H1 (cell line): ENCODE measurements around the gene MT1F. TPM values are rescaled to one million over a fixed set of nuclear protein-coding genes. Genes with fewer than 3 reads are reported as not detected.

Source experiments
- CTCF ChIA-PET: fragments of 300-600 bp; sonication (Branson Sonifier 250); formaldehyde crosslinking; loops from one replicate; lab custom pipeline; 2021; ENCODE audit not compliant: partially characterized antibody; lab: Charles Lee
- POLR2A ChIA-PET: fragments of 300-600 bp; sonication (Branson Sonifier 250); formaldehyde crosslinking; loops from one replicate; lab custom pipeline; 2021; ENCODE audit warnings: inconsistent platforms; ENCODE audit not compliant: partially characterized antibody; lab: Charles Lee
- DNase-seq, 2 experiments: peaks; one replicate each; pipeline versions ENCODE4 v3.0.0 to v3.0.0-alpha.2; 2010 to 2022; ENCODE audit warnings: low spot score in 2 of 2, low read depth in 1 of 2, mixed read lengths in 1 of 2
- FAIRE-seq: peaks from 2 replicates; lab custom pipeline; 2011; peaks lifted over from hg19 to GRCh38; lab: Jason Lieb, UNC
- H2AFZ ChIP-seq: 2 replicates; pipeline ENCODE4 v1.8.1; 2012; ENCODE audit warnings: low read length, inconsistent platforms
- H2AK5ac ChIP-seq: 2 replicates; pipeline ENCODE4 v1.6.1; 2013; ENCODE audit warnings: low read depth, low read length
- H2BK120ac ChIP-seq: replicated peaks from 2 replicates; pipeline ENCODE3; 2013; ENCODE audit warnings: low read depth, low read length, inconsistent platforms
- H2BK12ac ChIP-seq: 2 replicates; pipeline ENCODE4 v1.6.1; 2013; ENCODE audit warnings: low read depth, low read length
- H2BK15ac ChIP-seq: 2 replicates; pipeline ENCODE4 v1.6.1; 2013; ENCODE audit warnings: low read length
- H2BK20ac ChIP-seq: 2 replicates; pipeline ENCODE4 v1.6.1; 2013; ENCODE audit warnings: low read length
- H2BK5ac ChIP-seq: 2 replicates; pipeline ENCODE4 v1.6.1; 2013; ENCODE audit warnings: low read depth, low read length
- H3K14ac ChIP-seq: 2 replicates; pipeline ENCODE4 v1.6.1; 2013; ENCODE audit warnings: inconsistent platforms; ENCODE audit not compliant: insufficient read length
- H3K18ac ChIP-seq: 2 replicates; pipeline ENCODE4 v1.6.1; 2013; ENCODE audit warnings: low read length; ENCODE audit errors: extremely low read depth
- H3K23ac ChIP-seq: 2 replicates; pipeline ENCODE4 v1.6.1; 2013; ENCODE audit warnings: inconsistent platforms; ENCODE audit not compliant: insufficient read length
- H3K23me2 ChIP-seq: 2 replicates; pipeline ENCODE4 v1.6.1; 2013; ENCODE audit warnings: low read depth, low read length
- H3K27ac ChIP-seq: 2 replicates; pipeline ENCODE4 v1.6.1; 2011; ENCODE audit warnings: low read depth, low read length, inconsistent platforms
- H3K27me3 ChIP-seq, 4 experiments: replicated peaks in 1 of 4; 1 replicate in 1 of 4; 2 replicates in 3 of 4; pipeline versions ENCODE4 v1.6.1 to v1.8.1; 2011 to 2013; ENCODE audit warnings: low read length in 3 of 4, mild to moderate bottlenecking in 3 of 4, inconsistent platforms in 2 of 4, mixed read lengths in 2 of 4, moderate library complexity in 1 of 4; ENCODE audit not compliant: control insufficient read depth in 3 of 4, insufficient read depth in 3 of 4; ENCODE audit errors: extremely low read depth in 1 of 4
- H3K36me3 ChIP-seq, 4 experiments: 2 replicates each; pipeline versions ENCODE4 v1.6.1 to v1.8.1; 2011 to 2013; ENCODE audit warnings: mild to moderate bottlenecking in 4 of 4, low read length in 3 of 4, moderate library complexity in 2 of 4, control low read depth in 1 of 4, inconsistent platforms in 1 of 4; ENCODE audit not compliant: insufficient read depth in 4 of 4, control insufficient read depth in 2 of 4
- H3K4ac ChIP-seq: replicated peaks from 2 replicates; pipeline ENCODE3; 2013; ENCODE audit warnings: low read length, low read depth, mixed read lengths, inconsistent platforms; ENCODE audit not compliant: insufficient read length
- H3K4me1 ChIP-seq, 4 experiments: replicated peaks in 1 of 4; 1 replicate in 1 of 4; 2 replicates in 3 of 4; pipeline versions ENCODE4 v1.6.1 to v1.8.1; 2011 to 2013; ENCODE audit warnings: low read length in 3 of 4, inconsistent platforms in 2 of 4, mixed read lengths in 1 of 4; ENCODE audit not compliant: insufficient read depth in 4 of 4, control insufficient read depth in 3 of 4
- H3K4me2 ChIP-seq, 2 experiments: 2 replicates each; pipeline versions ENCODE4 v1.6.1 to v1.8.1; 2011 to 2013; ENCODE audit warnings: low read depth in 2 of 2, low read length in 2 of 2, control low read depth in 1 of 2, inconsistent platforms in 1 of 2, mild to moderate bottlenecking in 1 of 2; ENCODE audit not compliant: insufficient read depth in 1 of 2
- H3K4me3 ChIP-seq, 4 experiments: fragments of 200-600, 300-600 bp in 1 of 4; sonication (generic), shearing (Covaris generic), sonication (Bioruptor Twin) in 1 of 4; 2 replicates each; pipeline versions ENCODE4 v1.5.1 to v1.8.1; 2011 to 2016; ENCODE audit warnings: low read length in 4 of 4, low read depth in 3 of 4, control low read depth in 2 of 4, inconsistent platforms in 2 of 4, mild to moderate bottlenecking in 2 of 4, mixed read lengths in 1 of 4, moderate library complexity in 1 of 4; ENCODE audit not compliant: insufficient read depth in 2 of 4; ENCODE audit errors: extremely low read depth in 1 of 4
- H3K56ac ChIP-seq: replicated peaks from 2 replicates; pipeline ENCODE3; 2013; ENCODE audit warnings: low read depth, mild to moderate bottlenecking, mixed read lengths, low read length, inconsistent platforms; ENCODE audit not compliant: insufficient read length
- H3K79me1 ChIP-seq: 2 replicates; pipeline ENCODE4 v1.6.1; 2013; ENCODE audit warnings: low read depth, low read length, control low read depth
- H3K79me2 ChIP-seq, 2 experiments: 2 replicates each; pipeline versions ENCODE4 v1.6.1 to v1.8.1; 2012 to 2013; ENCODE audit warnings: low read length in 2 of 2, mild to moderate bottlenecking in 2 of 2, inconsistent platforms in 1 of 2; ENCODE audit not compliant: insufficient read depth in 2 of 2, control insufficient read depth in 1 of 2
- H3K9ac ChIP-seq, 4 experiments: replicated peaks in 1 of 4; 1 replicate in 1 of 4; 2 replicates in 3 of 4; pipeline versions ENCODE4 v1.6.1 to v1.8.1; 2011 to 2013; ENCODE audit warnings: low read depth in 3 of 4, low read length in 3 of 4, control low read depth in 2 of 4, mild to moderate bottlenecking in 2 of 4, moderate library complexity in 2 of 4, inconsistent platforms in 1 of 4; ENCODE audit errors: extremely low read depth in 1 of 4
- H3K9me3 ChIP-seq, 2 experiments: 2 replicates each; pipeline versions ENCODE4 v1.6.1 to v1.8.1; 2012 to 2013; ENCODE audit warnings: mild to moderate bottlenecking in 2 of 2, moderate library complexity in 2 of 2, control low read depth in 1 of 2, inconsistent platforms in 1 of 2, low read depth in 1 of 2, low read length in 1 of 2, mixed read lengths in 1 of 2; ENCODE audit not compliant: insufficient read depth in 2 of 2
- H4K20me1 ChIP-seq, 2 experiments: replicated peaks in 1 of 2; 2 replicates each; pipeline versions ENCODE3 to v1.8.1; 2011 to 2013; ENCODE audit warnings: inconsistent platforms in 2 of 2, low read length in 2 of 2, mild to moderate bottlenecking in 1 of 2; ENCODE audit not compliant: insufficient read depth in 2 of 2, control insufficient read depth in 1 of 2
- H4K5ac ChIP-seq: 2 replicates; pipeline ENCODE4 v1.6.1; 2013; ENCODE audit warnings: low read length, low read depth, mixed read lengths, inconsistent platforms; ENCODE audit not compliant: insufficient read length
- H4K8ac ChIP-seq: 2 replicates; pipeline ENCODE4 v1.8.0; 2013; ENCODE audit warnings: mild to moderate bottlenecking, moderate library complexity, low read length, inconsistent platforms; ENCODE audit not compliant: insufficient read depth; ENCODE audit errors: extremely low read depth
- H4K91ac ChIP-seq: replicated peaks from 2 replicates; pipeline ENCODE3; 2013; ENCODE audit warnings: low read length, mixed read lengths, inconsistent platforms; ENCODE audit not compliant: insufficient read length
- ASH2L ChIP-seq: fragments of 200-600, 300-600 bp; sonication (generic); IDR thresholded peaks from one replicate; pipeline ENCODE4 v1.7.1; 2017; ENCODE audit warnings: low read length
- ATF3 ChIP-seq: IDR thresholded peaks from 2 replicates; pipeline ENCODE4 v1.6.1; 2011; ENCODE audit warnings: low read depth, mild to moderate bottlenecking, low read length; ENCODE audit not compliant: insufficient read depth
- BCL11A ChIP-seq, 2 experiments: IDR thresholded peaks; one replicate each; pipeline ENCODE4 v1.6.1; 2011; ENCODE audit warnings: low read depth in 2 of 2, low read length in 2 of 2, mild to moderate bottlenecking in 2 of 2
- CHD1 ChIP-seq: IDR thresholded peaks from 2 replicates; pipeline ENCODE4 v1.6.1; 2012; ENCODE audit warnings: low read depth, low read length, improper control_type of control experiment
- CTBP2 ChIP-seq: IDR thresholded peaks from 2 replicates; pipeline ENCODE4 v1.7.0; 2011; ENCODE audit warnings: borderline replicate concordance, mild to moderate bottlenecking, moderate library complexity, mixed read lengths, low read length; ENCODE audit not compliant: insufficient read depth, insufficient read length
- EGR1 ChIP-seq: IDR thresholded peaks from 2 replicates; pipeline ENCODE4 v1.6.1; 2011; ENCODE audit warnings: low read depth, low read length, borderline replicate concordance
- FOSL1 ChIP-seq: IDR thresholded peaks from 2 replicates; pipeline ENCODE4 v1.6.1; 2011; ENCODE audit warnings: mild to moderate bottlenecking, low read depth, low read length, moderate library complexity; ENCODE audit not compliant: insufficient read depth
- RBBP5 ChIP-seq: IDR thresholded peaks from 2 replicates; pipeline ENCODE4 v1.7.1; 2012; ENCODE audit warnings: low read depth, mild to moderate bottlenecking, inconsistent platforms, low read length, moderate library complexity, borderline replicate concordance
- RXRA ChIP-seq: IDR thresholded peaks from 2 replicates; pipeline ENCODE4 v1.6.1; 2011; ENCODE audit warnings: low read depth, mild to moderate bottlenecking, low read length, moderate library complexity; ENCODE audit not compliant: insufficient read depth
- SIN3A ChIP-seq, 2 experiments: IDR thresholded peaks in 1 of 2; conservative IDR thresholded peaks in 1 of 2; 2 replicates each; pipeline ENCODE4 v1.6.1; 2011 to 2012; ENCODE audit warnings: low read length in 2 of 2, improper control_type of control experiment in 1 of 2, low read depth in 1 of 2, mild to moderate bottlenecking in 1 of 2
- SP4 ChIP-seq: IDR thresholded peaks from 2 replicates; pipeline ENCODE4 v1.6.1; 2012; ENCODE audit warnings: low read length, inconsistent platforms
- TBP ChIP-seq: IDR thresholded peaks from 2 replicates; pipeline ENCODE4 v1.6.1; 2011; ENCODE audit warnings: low read depth, low read length, improper control_type of control experiment
- ZNF274 ChIP-seq: IDR thresholded peaks from 2 replicates; pipeline ENCODE4 v1.7.0; 2012; ENCODE audit warnings: low read length, borderline replicate concordance; ENCODE audit errors: extremely low read depth
- WGBS, 2 experiments: shearing (Covaris generic) in 1 of 2; methylation state at CpG; one replicate each; pipeline versions ENCODE4 v1.1.6 to v1.1.7; 2013 to 2015; ENCODE audit warnings: low lambda C conversion rate in 2 of 2, mixed read lengths in 2 of 2, inconsistent platforms in 1 of 2, low coverage in 1 of 2, missing lambda C conversion rate in 1 of 2; ENCODE audit not compliant: insufficient replicate concordance in 2 of 2, insufficient coverage in 1 of 2, insufficient read length in 1 of 2; ENCODE audit errors: extremely low coverage in 1 of 2, missing lambda C conversion rate in 1 of 2; 5-methylcytosine and 5-hydroxymethylcytosine counted together
- polyA plus RNA-seq, 7 experiments: library from polyadenylated mRNA; depleted of rRNA in 3 of 7; stranded (reverse) in 5 of 7; unstranded in 2 of 7; fragments of >200 nt in 5 of 7; fragments of 200-250 nt in 2 of 7; gene quantifications; 1 replicate in 5 of 7; 2 replicates in 1 of 7; 4 replicates in 1 of 7; pipeline versions ENCODE4 v1.2.1 to v1.2.3, GENCODE V29; 2011 to 2013; ENCODE audit warnings: missing spikeins in 2 of 7, mixed read lengths in 2 of 7
- total RNA-seq: library from RNA; stranded (reverse); fragmentation: NEBNext Ultra II Directional; extraction: Animal tissue kit (Norgen Biotek cat#: 25700); gene quantifications from 2 replicates; pipeline ENCODE4 v1.2.1, GENCODE V29; 2021

The MT1F gene
- total and polyA plus RNA-seq, 2 of the 8 experiments (the other 6 are each of a cell fraction or from before 2014, with no cell fraction given) = 5.9 to 20.8 TPM

GRCh38 chr16:56679818-56680217, 22.1 kb downstream of the MT1F start:
- no peak overlapping the region for H3K56ac ChIP-seq
- TF ChIP-seq CTBP2 = no peak
- TF ChIP-seq SIN3A (conservative IDR thresholded peaks at IDR 0.05 in 1 of 2, IDR thresholded peaks at IDR 0.05 in 1 of 2; ENCODE audit: low read depth in 1 of 2, low read length in 2 of 2) = no peak
- no peak for TF ChIP-seq CHD1
- no peak for TF ChIP-seq BCL11A (IDR thresholded peaks at IDR 0.05; ENCODE audit: low read depth in 2 of 2, low read length in 2 of 2)
- no peak for TF ChIP-seq TBP
- TF ChIP-seq ATF3 = no peak
- TF ChIP-seq RXRA = no peak
- TF ChIP-seq SP4 = no peak
- TF ChIP-seq ZNF274 = no peak
- TF ChIP-seq RBBP5 = no peak
- no peak for TF ChIP-seq ASH2L
- no peak for TF ChIP-seq FOSL1
- TF ChIP-seq EGR1 = no peak
- TF ChIP-seq, all 59 proteins: peak for 0
- Histone ChIP-seq H3K27me3 (peaks cover 0 to 61% (median 34%) of the 10 kb centered on the region in 4 experiments; a peak in 5 of 7 replicates), H3K36me3 (peaks cover 0 to 3% (median 0%) of the 10 kb centered on the region in 4 experiments; a peak in 1 of 8 replicates), H2BK20ac (no peak overlapping the region), H3K4me2 (no peak overlapping the region), H2AK5ac (no peak overlapping the region), H2AFZ (no peak overlapping the region), H4K91ac (no peak overlapping the region), H3K9ac (no peak overlapping the region), H2BK12ac (no peak overlapping the region), H3K23me2 (peaks cover 10% of the 10 kb centered on the region), H3K14ac (no peak overlapping the region), H4K8ac (no peak overlapping the region), H3K4me1 (peaks cover 0 to 32% (median 10%) of the 10 kb centered on the region in 4 experiments; a peak in 6 of 7 replicates), H3K9me3 (no peaks in the 10 kb centered on the region), H3K79me1 (no peaks in the 10 kb centered on the region; the same call in 1 of the 2 replicates), H3K4me3 (no peak overlapping the region), H2BK5ac (no peak overlapping the region), H2BK120ac (no peak overlapping the region), H4K20me1 (peaks cover 0 to 1% of the 10 kb centered on the region in 2 experiments), H3K18ac (no peak overlapping the region), H3K4ac (no peak overlapping the region), H3K79me2 (no peaks in the 10 kb centered on the region), H2BK15ac (no peak overlapping the region), H3K27ac (no peak overlapping the region), H4K5ac (no peak overlapping the region), H3K23ac (no peak overlapping the region)
- 80% methylated on average over 6 of the region's 6 CpGs; no CpG with 5 or more reads in 1 of the 2 experiments for WGBS, 2 experiments
- FAIRE-seq (no peak), DNase-seq (no peak)
- CTCF ChIA-PET = interaction anchor here (0.8 to 6.0 kb wide), 4 partner anchors 9 to 76 kb away, joined by 3 to 57 read pairs (median 4); partner anchors contain the start of gene MT1H
- POLR2A ChIA-PET = interaction anchor here (1.0 to 12.9 kb wide), 4 partner anchors 11 to 54 kb away, joined by 3 to 205 read pairs (median 4); partner anchors contain the start of genes MT1E, MT1G and MT1H
